OCI-LY7 (cell line): ENCODE measurements around the gene STX16. TPM values are rescaled to one million over a fixed set of nuclear protein-coding genes. Genes with fewer than 3 reads are reported as not detected.

Source experiments
- BruUV-seq: library from RNA; stranded (reverse); fragments of 400-500 nt; replicated peaks from 2 replicates; lab custom pipeline; 2021; lab: Mats Ljungman, UMichigan
- CTCF ChIA-PET: fragments of 300-600 bp; sonication (Branson Sonifier 250); formaldehyde crosslinking; loops from one replicate; lab custom pipeline; 2022; ENCODE audit warnings: antibody characterized with exemption; ENCODE audit not compliant: unreplicated experiment; lab: Charles Lee
- POLR2A ChIA-PET: fragments of 300-600 bp; sonication (Branson Sonifier 250); formaldehyde crosslinking; loops from one replicate; lab custom pipeline; 2022; ENCODE audit warnings: antibody characterized with exemption; lab: Charles Lee
- DNase-seq: peaks from one replicate; pipeline ENCODE4 v3.0.0-alpha.2; 2015; ENCODE audit warnings: low spot score
- H2AFZ ChIP-seq: fragments of 200-600 bp; sonication (generic), shearing (Covaris generic); 2 replicates; pipeline ENCODE4 v1.6.1; 2014; ENCODE audit warnings: mild to moderate bottlenecking, antibody characterized with exemption, low read length, moderate library complexity
- H3K27ac ChIP-seq: fragments of 200-600 bp; sonication (generic); 2 replicates; pipeline ENCODE4 v1.5.1; 2014; ENCODE audit warnings: mixed run types, low read depth, mild to moderate bottlenecking, moderate library complexity, low read length, inconsistent platforms; ENCODE audit not compliant: poor library complexity, severe bottlenecking
- H3K36me3 ChIP-seq: fragments of 200-600 bp; sonication (generic); 2 replicates; pipeline ENCODE4 v1.6.1; 2014; ENCODE audit warnings: mild to moderate bottlenecking, antibody characterized with exemption, low read length, moderate library complexity, mixed read lengths; ENCODE audit not compliant: insufficient read depth
- H3K4me1 ChIP-seq: fragments of 200-600 bp; sonication (generic); 2 replicates; pipeline ENCODE4 v1.5.1; 2014; ENCODE audit warnings: mild to moderate bottlenecking, low read length; ENCODE audit not compliant: insufficient read depth, poor library complexity, severe bottlenecking
- H3K4me2 ChIP-seq: fragments of 200-600 bp; sonication (generic); 2 replicates; pipeline ENCODE4 v1.6.1; 2014; ENCODE audit warnings: mild to moderate bottlenecking, low read length
- H3K4me3 ChIP-seq: fragments of 200-600 bp; sonication (generic); 2 replicates; pipeline ENCODE4 v1.5.1; 2014; ENCODE audit warnings: mild to moderate bottlenecking, low read depth, low read length; ENCODE audit not compliant: poor library complexity, severe bottlenecking
- H3K79me2 ChIP-seq: fragments of 200-600 bp; sonication (generic); 2 replicates; pipeline ENCODE4 v1.6.1; 2016; ENCODE audit warnings: low read depth, mild to moderate bottlenecking, low read length, moderate library complexity, mixed read lengths; ENCODE audit not compliant: insufficient read depth
- H3K9me2 ChIP-seq: fragments of 200-600 bp; sonication (generic); 2 replicates; pipeline ENCODE4 v1.6.1; 2016; ENCODE audit warnings: mild to moderate bottlenecking, low read length, mixed read lengths; ENCODE audit not compliant: insufficient read depth
- H3K9me3 ChIP-seq: fragments of 200-600 bp; sonication (generic); 2 replicates; pipeline ENCODE4 v1.6.1; 2014; ENCODE audit warnings: mild to moderate bottlenecking, mixed run types, low read length, mixed read lengths
- H4K20me1 ChIP-seq: fragments of 200-600 bp; sonication (generic); 2 replicates; pipeline ENCODE4 v1.6.1; 2014; ENCODE audit warnings: mild to moderate bottlenecking, antibody characterized with exemption, low read length, moderate library complexity, mixed read lengths; ENCODE audit not compliant: insufficient read depth
- CTCF ChIP-seq: fragments of 200-600 bp; sonication (generic); conservative IDR thresholded peaks from 2 replicates; pipeline ENCODE4 v1.5.1; 2014; ENCODE audit warnings: mild to moderate bottlenecking, antibody characterized with exemption, low read length, moderate library complexity, mixed read lengths
- EZH2phosphoT487 ChIP-seq: fragments of 200-600 bp; sonication (generic); IDR thresholded peaks from 2 replicates; pipeline ENCODE4 v1.6.1; 2018; ENCODE audit warnings: low read depth, borderline replicate concordance, mild to moderate bottlenecking, mixed run types, antibody characterized with exemption, low read length, moderate library complexity, mixed read lengths
- intact Hi-C: fragments of 100-400 bp; cut with micrococcal nuclease; formaldehyde crosslinking; loops from one replicate; pipeline ENCODE4 v1.10.0; 2022; ENCODE audit not compliant: unreplicated experiment
- total RNA-seq, 2 experiments: library from RNA; depleted of rRNA in 1 of 2; stranded (reverse); fragments of >200 nt in 1 of 2; shearing (Covaris generic) in 1 of 2; gene quantifications; 2 replicates each; pipeline ENCODE4 v1.2.3, GENCODE V29; 2014 to 2022

Gene STX16
- total RNA-seq, 2 experiments from 2014 or later: 48.2 to 89.5 TPM

GRCh38 chr20:58610071-58610800 lies 40.8 kb upstream of the STX16 start:
- POLR2A ChIA-PET: interaction anchor here (0.5 kb wide), 1 partner anchor 514 kb away, joined by 4 read pairs; no protein-coding TSS in a partner anchor
- H2AFZ ChIP-seq: no peak overlapping the region
- no peak overlapping the region for H3K27ac ChIP-seq
- H3K9me3 ChIP-seq: no peaks in the 10 kb centered on the region
- no peaks in the 10 kb centered on the region for H3K4me1 ChIP-seq
- no TSS peak for BruUV-seq
- H3K4me3 ChIP-seq: no peak overlapping the region
- no peaks in the 10 kb centered on the region for H4K20me1 ChIP-seq
- no peak overlapping the region for H3K4me2 ChIP-seq
- H3K9me2 ChIP-seq: no peaks in the 10 kb centered on the region
- intact Hi-C loops: no loop called here
- H3K36me3 ChIP-seq: no peaks in the 10 kb centered on the region
- TF ChIP-seq CTCF: no peak
- TF ChIP-seq EZH2phosphoT487: no peak
- no peaks in the 10 kb centered on the region for H3K79me2 ChIP-seq
- CTCF ChIA-PET: no interaction called here
- DNase-seq: no peak

GRCh38 chr20:58610811-58611210 lies 40.3 kb upstream of the STX16 start:
- H3K4me3 ChIP-seq: no peak overlapping the region
- POLR2A ChIA-PET: no interaction called here
- H2AFZ ChIP-seq: no peak overlapping the region
- CTCF ChIA-PET: no interaction called here
- H3K27ac ChIP-seq: no peak overlapping the region
- BruUV-seq: no TSS peak
- no peaks in the 10 kb centered on the region for H3K9me3 ChIP-seq
- H3K79me2 ChIP-seq: no peaks in the 10 kb centered on the region
- TF ChIP-seq CTCF (no peak), EZH2phosphoT487 (no peak)
- no peaks in the 10 kb centered on the region for H4K20me1 ChIP-seq
- no peak for DNase-seq
- no peaks in the 10 kb centered on the region for H3K4me1 ChIP-seq
- no peaks in the 10 kb centered on the region for H3K9me2 ChIP-seq
- H3K4me2 ChIP-seq: no peak overlapping the region
- intact Hi-C loops: no loop called here
- H3K36me3 ChIP-seq: no peaks in the 10 kb centered on the region
